PFSK-1 (cell line): ENCODE results near the gene FOXJ2.

Experiments
- FOXP2 ChIP-seq: optimal IDR thresholded peaks from 2 replicates; pipeline ENCODE3; 2011; ENCODE audit warnings: borderline replicate concordance, control low read depth, inconsistent platforms; ENCODE audit not compliant: insufficient read depth; ENCODE audit errors: extremely low read length, extremely low read depth
- POLR2AphosphoS5 ChIP-seq: IDR thresholded peaks from 2 replicates; pipeline ENCODE4 v1.6.1; 2012; ENCODE audit warnings: low read depth, mild to moderate bottlenecking, control low read depth, low read length, moderate library complexity
- REST ChIP-seq, 2 experiments: IDR thresholded peaks; 2 replicates each; pipeline versions ENCODE4 v1.6.1 to v1.8.0; 2011 to 2012; ENCODE audit warnings: low read depth in 2 of 2, low read length in 2 of 2, control low read depth in 1 of 2, inconsistent platforms in 1 of 2, mild to moderate bottlenecking in 1 of 2, moderate library complexity in 1 of 2; ENCODE audit not compliant: insufficient read depth in 1 of 2
- SIN3A ChIP-seq: IDR thresholded peaks from 2 replicates; pipeline ENCODE4 v1.6.1; 2012; ENCODE audit warnings: mild to moderate bottlenecking, low read length, moderate library complexity, borderline replicate concordance; ENCODE audit not compliant: insufficient read depth
- TAF1 ChIP-seq: IDR thresholded peaks from 2 replicates; pipeline ENCODE4 v1.6.1; 2012; ENCODE audit warnings: low read length, control low read depth, borderline replicate concordance; ENCODE audit not compliant: insufficient read depth

GRCh38 chr12:8099235-8099634 is 66.7 kb downstream of the FOXJ2 start:
- TF ChIP-seq POLR2AphosphoS5: no peak
- no peak for TF ChIP-seq TAF1
- no peak for TF ChIP-seq SIN3A
- no peak for TF ChIP-seq REST (IDR thresholded peaks at IDR 0.05; ENCODE audit: insufficient read depth in 1 of 2, low read depth in 2 of 2, low read length in 2 of 2)
- no peak for TF ChIP-seq FOXP2
